Measurements from ENCODE around the gene HRH2. TPM values are rescaled to one million over a fixed set of nuclear protein-coding genes. Genes with fewer than 3 reads are reported as not detected.

Gene HRH2
- total RNA-seq, 1 experiment from 2014 or later: 3.3 TPM

- H2BK20ac ChIP-seq (ENCODE audit: low read depth, low read length, poor library complexity, severe bottlenecking): no peak overlapping the region
- no peak overlapping the region for H2BK120ac ChIP-seq (ENCODE audit: low read depth, low read length, poor library complexity, severe bottlenecking)
- H2BK5ac ChIP-seq (ENCODE audit: insufficient read length, low read length): no peak overlapping the region
- no peak overlapping the region for H4K5ac ChIP-seq (ENCODE audit: insufficient read length, low read depth, low read length)
- H3K56ac ChIP-seq (ENCODE audit: insufficient read length, low read depth, low read length): peak overlapping the region; percentile 35
- H3K27ac ChIP-seq (ENCODE audit: insufficient read length, low read depth, low read length): no peak overlapping the region
- H4K91ac ChIP-seq (ENCODE audit: insufficient read length, low read depth, low read length): no peak overlapping the region
- no peak for DNase-seq
- no peak overlapping the region for H3K14ac ChIP-seq (ENCODE audit: insufficient read depth, low read length)
- no peak overlapping the region for H3K4me2 ChIP-seq (ENCODE audit: insufficient read depth, insufficient read length, low read length)
- H3K4me1 ChIP-seq (ENCODE audit: insufficient read depth, low read length): peaks cover 5% of the 10 kb centered on the region; the same call in 1 of the 2 replicates
- no peaks in the 10 kb centered on the region for H4K20me1 ChIP-seq (ENCODE audit: control insufficient read depth, insufficient read depth, insufficient read length)
- no peaks in the 10 kb centered on the region for H3K79me1 ChIP-seq (ENCODE audit: insufficient read depth, low read depth, low read length, poor library complexity, severe bottlenecking)
- H3K9me3 ChIP-seq (ENCODE audit: control insufficient read depth, low read depth, low read length): no peaks in the 10 kb centered on the region
- H3K9ac ChIP-seq (ENCODE audit: extremely low read depth, insufficient read length, low read length): no peak overlapping the region
- H3K36me3 Mint-ChIP-seq (ENCODE audit: insufficient read depth in 1 of 3, low read depth in 3 of 3): peaks cover 13 to 14% (median 14%) of the 10 kb centered on the region in 3 experiments; a peak in 6 of 7 replicates
- no peak overlapping the region for H2BK15ac ChIP-seq (ENCODE audit: low read depth, low read length)
- no peaks in the 10 kb centered on the region for H3K9me3 Mint-ChIP-seq
- peak overlapping the region in 1 of 3 experiments; percentile 52; a peak in 1 of 7 replicates for H3K27ac Mint-ChIP-seq
- no peaks in the 10 kb centered on the region for H3K27me3 ChIP-seq (ENCODE audit: insufficient read depth, low read length)
- H3K23me2 ChIP-seq (ENCODE audit: insufficient read length, low read depth, low read length, poor library complexity, severe bottlenecking): no peaks in the 10 kb centered on the region
- H3K79me2 ChIP-seq (ENCODE audit: insufficient read depth, low read length): no peaks in the 10 kb centered on the region
- H3K4ac ChIP-seq (ENCODE audit: low read depth, low read length): no peak overlapping the region
- no peak overlapping the region for H3K4me3 Mint-ChIP-seq
- H3K27me3 Mint-ChIP-seq (ENCODE audit: low read depth): peaks cover 2% of the 10 kb centered on the region
- no peak overlapping the region for H3K23ac ChIP-seq (ENCODE audit: insufficient read length, low read depth, low read length)
- TF ChIP-seq CTCF (conservative IDR thresholded peaks at IDR 0.05): no peak
- no peak overlapping the region for H3K18ac ChIP-seq (ENCODE audit: insufficient read length, low read depth, low read length)
- H3T11ph ChIP-seq (ENCODE audit: low read length): no peak overlapping the region
- H2AFZ ChIP-seq (ENCODE audit: low read length): no peak overlapping the region
- no peak overlapping the region for H2BK12ac ChIP-seq (ENCODE audit: insufficient read length, low read depth, low read length)
- no peak overlapping the region for H4K8ac ChIP-seq (replicated peaks; ENCODE audit: insufficient read length, low read depth, low read length)
- no CpG with 5 or more reads among the region's 3 CpGs for WGBS (ENCODE audit: extremely low coverage, insufficient read length, low lambda C conversion rate)
- H2AK5ac ChIP-seq (ENCODE audit: insufficient read length, low read length): no peak overlapping the region
- peaks cover 4 to 26% of the 10 kb centered on the region in 2 experiments; a peak in 3 of 4 replicates for H3K4me1 Mint-ChIP-seq
Measured at GRCh38 chr5:175679411-175679810, 21.5 kb downstream of the HRH2 start.
